CD4-positive, alpha-beta T cell treated with Interleukin-10 for 1 hour (primary cell): ENCODE measurements around the gene SMOC2.

Experiments used
- DNase-seq: peaks from one replicate; pipeline ENCODE4 v3.0.0-alpha.2; 2020

Gene SMOC2

DNA sequence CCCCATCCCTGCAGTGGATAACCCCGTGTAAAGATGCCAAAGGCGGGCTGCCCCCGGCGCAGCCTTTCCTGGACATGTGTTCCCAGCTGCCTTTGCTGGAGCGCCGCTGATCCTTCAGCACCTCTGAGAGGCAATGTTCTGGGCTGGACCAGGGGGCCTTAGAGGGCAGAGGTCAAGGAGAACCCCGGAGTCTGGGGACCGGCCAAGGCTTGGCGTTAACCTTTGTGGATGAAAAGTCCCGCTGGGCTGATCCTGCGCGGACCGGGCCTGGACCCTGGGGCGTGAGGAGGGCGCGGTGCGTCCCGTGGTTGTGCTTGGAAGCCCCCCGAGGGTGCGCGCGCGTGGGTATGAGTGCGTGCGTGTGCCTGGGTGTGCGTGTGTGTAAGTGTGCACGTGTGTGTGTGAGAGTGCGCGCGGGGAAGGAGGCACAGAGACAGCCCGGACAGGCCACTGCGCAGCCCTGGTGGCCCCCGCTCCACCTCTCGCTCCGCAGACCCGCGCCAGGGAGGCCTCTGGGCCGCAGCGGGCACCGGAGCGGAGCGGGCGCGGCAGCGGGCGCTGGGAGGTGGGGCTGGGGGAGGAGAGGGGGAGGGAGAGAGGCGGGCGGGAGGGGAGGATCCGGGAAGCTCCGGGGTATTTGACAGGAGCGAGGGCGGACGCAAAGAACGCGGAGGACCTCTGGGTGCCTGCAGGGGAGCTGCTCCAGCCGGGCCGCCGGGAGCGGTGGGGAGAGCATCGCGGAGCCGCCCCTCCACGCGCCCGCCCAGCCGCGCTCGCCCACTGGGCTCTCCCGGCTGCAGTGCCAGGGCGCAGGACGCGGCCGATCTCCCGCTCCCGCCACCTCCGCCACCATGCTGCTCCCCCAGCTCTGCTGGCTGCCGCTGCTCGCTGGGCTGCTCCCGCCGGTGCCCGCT is at the start of gene SMOC2:
TSS of gene SMOC2 (plus strand) at position 665 of the 914 bp plus-strand sequence. CDS start at position 852, 187 bp downstream.
- DNase-seq, result no peak

GRCh38 chr6:168393126-168393870 is 47.7 kb upstream of the SMOC2 start:
- DNase-seq, result no peak

- DNase-seq, result no peak
These were observed 46.4 kb upstream of the SMOC2 start for GRCh38 chr6:168394606-168395005.

DNA sequence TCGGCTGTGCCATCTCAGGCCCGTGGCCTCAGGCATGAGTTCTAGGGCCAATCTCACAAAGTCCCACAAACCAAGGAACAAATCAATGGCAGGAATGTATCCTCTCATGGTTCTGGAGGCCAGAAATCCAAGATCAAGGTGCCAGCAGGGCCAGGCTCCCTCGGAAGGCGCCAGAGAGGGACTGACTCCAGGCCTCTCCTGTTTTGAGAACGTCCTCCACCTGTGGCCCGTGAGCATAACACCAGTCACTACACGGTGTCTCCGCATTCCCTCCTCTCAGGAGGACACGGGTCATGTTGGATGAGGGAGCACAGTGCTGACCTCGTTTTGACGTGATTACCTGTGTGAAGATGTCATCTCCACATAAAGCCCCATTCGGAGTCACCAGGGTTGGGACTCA is 45.0 kb upstream of the SMOC2 start:
- no peak for DNase-seq

DNA sequence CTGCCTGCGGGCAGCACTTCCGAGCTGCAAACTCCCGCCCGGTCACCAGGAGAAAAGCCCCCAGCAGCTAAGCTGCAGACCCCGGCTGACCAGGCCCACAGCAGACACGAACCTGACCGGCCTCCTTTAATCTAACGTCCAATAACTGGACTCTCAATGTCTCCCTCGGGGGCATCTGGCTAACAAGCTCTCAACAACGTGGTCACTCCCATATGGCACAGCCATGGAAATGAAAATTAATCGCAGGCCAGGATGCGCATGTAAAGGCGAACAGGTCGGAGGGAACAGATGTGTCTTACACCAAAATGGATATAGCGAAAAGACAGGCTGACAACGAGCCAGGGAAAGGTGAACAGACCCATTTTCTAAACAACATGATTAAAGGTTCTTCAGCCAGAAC is 44.4 kb upstream of the SMOC2 start:
- no peak for DNase-seq

DNA sequence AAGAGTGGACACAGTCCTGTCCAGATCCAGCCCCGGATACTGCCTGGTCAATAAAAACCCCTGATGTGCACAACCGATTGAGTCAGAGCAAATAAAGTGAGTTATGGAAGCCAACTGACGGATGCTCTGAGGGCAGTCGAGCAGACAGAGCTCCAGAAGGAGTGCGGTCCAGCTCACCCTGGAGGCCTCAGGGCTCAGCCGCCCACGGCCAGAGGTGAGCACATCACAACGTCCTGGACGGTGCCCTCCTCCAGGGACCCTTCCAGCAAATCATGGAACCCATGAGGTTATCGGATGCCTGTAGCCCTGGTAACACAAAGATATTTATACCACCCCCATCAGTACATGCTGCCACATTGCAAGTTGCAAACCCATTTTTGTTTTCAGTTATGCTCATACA is 44.0 kb upstream of the SMOC2 start:
- no peak for DNase-seq

GRCh38 chr6:168400037-168400436 is 40.9 kb upstream of the SMOC2 start:
- no peak for DNase-seq

DNA sequence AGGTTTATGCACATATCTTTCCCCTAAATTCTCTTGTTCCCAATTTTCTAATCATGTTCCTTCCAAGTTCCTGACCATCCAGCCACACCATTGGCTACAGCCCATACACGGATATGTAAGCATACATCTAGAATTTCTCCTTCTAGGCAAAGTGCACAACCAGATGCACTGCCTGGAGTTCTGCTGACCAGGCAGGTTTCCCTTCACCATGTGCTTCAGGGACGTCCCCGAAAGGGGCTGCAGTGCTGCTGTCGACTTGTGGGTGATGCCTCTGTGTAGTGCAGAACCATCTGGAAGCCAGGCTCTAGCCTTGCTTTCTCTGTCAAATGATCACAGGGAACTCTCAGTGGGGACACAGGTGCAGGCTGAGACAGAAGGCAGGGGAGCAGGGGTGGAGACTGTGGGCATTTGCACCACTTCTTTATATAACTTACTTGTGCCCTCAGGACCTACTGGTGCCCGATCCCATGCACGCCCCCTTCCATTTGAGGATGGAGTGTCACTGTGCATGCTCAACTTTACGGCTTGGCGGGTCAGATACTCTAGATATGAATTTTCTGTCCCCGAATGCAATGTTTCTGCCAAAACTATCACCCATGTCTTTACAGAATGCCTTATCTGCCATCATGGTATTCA is 37.5 kb upstream of the SMOC2 start:
- no peak for DNase-seq

DNA sequence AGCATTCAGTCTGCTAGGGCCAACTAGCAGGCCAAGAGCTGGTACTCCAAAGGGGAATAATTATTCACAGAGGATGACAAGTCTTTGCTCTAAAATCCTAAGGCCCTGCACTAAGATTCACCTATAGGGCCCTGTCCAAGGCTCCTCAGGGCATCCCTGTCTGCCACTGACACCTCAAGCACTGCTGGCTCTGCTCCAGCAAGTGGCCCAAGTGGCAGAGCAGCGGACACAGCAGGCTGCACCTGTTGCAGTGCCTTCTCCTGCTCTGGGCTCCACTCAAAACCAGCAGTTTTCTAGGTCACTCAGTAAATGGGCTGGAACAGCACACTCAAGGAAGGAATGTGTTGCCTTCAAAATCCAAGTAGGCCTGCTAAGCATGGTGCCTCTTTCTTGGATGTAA is 36.4 kb upstream of the SMOC2 start:
- no peak for DNase-seq

GRCh38 chr6:168407842-168408241 is 33.1 kb upstream of the SMOC2 start:
- DNase-seq, result no peak

- DNase-seq, result no peak
These were observed 32.4 kb upstream of the SMOC2 start for GRCh38 chr6:168408504-168409136.

- DNase-seq, result no peak
These were observed 30.9 kb upstream of the SMOC2 start for GRCh38 chr6:168410035-168410434.

DNA sequence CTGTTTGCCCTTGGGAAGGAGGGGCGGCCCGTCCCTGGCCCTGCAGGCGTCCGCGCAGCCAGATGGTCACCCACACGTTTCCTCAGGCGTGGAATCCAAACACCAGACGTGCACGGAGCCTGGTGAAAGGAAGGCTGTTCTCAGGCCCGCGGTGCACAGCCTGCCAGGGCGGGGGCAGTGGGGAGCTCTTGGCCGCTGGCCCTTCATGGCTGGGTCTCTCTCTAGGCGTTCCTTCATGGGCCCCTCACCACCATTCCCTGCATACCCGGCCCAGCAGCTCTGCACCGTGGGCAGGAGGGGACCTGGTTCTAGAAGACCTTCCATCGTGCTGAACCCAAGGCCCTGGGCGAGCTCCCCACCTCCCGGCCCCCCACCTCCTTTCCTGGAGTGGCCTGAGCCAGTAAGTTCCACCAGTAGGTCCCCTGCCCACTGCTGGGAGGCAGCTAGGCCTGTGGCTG is 30.4 kb upstream of the SMOC2 start:
- no peak for DNase-seq

DNA sequence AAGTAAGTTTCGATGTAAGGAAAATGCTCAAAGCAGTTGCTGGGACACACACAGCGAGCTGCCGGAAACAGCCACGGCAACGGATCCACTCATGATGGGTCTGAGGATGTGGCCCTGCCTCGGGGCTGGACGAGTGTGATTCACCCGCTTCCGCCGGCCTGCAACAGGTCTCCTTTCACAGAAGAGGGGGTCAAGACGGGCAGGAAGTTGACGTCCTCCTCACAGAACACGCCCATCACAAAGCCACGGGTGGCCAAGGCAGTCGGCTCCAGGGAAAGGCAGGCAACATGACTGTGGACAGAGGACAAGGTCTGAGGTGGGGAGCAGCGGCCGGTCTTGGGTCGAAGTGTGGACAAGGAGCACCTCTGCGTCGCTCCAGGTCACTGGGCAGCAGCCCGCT is 29.9 kb upstream of the SMOC2 start:
- no peak for DNase-seq

DNA sequence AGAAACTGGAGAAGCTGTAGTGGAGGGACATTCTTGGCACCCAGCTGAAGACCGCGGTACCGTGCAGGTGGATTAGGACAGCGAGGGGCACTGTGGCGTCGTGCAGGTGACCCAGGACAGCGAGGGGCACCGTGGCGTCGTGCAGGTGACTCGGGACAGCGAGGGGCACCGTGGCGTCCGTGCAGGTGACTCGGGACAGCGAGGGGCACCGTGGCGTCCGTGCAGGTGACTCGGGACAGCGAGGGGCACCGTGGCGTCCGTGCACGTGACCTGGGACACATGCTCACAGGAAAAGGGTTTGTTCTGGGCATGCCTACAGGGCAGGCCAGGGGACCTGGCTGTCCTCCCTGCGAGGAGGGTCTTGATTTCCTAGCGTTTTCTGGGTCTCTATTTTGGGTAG is 29.2 kb upstream of the SMOC2 start:
- DNase-seq, result no peak

- no peak for DNase-seq
These were observed 28.5 kb upstream of the SMOC2 start for GRCh38 chr6:168412456-168412855.

DNA sequence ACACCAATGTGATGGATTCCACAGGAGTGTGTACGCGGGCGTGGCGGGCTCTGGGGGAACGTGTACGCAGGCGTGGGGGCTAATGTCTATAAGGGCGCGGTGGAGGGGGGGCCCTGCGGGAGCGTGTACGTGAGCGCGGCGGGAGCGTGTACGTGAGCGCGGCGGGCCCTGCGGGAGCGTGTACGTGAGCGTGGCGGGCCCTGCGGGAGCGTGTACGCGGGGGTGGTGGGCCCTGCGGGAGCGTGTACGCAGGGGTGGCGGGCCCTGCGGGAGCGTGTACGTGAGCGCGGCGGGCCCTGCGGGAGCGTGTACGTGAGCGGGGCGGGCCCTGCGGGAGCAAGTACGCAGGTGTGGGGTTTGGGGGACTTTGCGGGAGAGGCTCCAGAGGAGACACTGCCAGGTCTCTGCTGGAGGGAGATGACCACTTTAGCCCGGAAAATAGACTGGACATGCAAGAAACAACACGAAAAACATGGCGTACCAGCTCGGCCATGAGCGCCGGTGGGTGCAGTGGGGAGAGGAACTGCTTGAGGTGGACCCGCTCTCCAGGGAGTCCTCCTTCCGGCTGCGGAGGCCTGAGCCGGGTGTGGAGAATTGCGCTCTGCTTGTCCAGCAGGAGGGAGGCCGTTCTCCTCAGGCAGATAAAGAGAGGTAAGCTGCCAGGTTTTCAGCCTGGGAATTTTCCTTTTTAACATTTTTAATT is 27.8 kb upstream of the SMOC2 start:
- DNase-seq, result no peak

- DNase-seq, result no peak
These were observed 27.1 kb upstream of the SMOC2 start for GRCh38 chr6:168413856-168414255.

DNA sequence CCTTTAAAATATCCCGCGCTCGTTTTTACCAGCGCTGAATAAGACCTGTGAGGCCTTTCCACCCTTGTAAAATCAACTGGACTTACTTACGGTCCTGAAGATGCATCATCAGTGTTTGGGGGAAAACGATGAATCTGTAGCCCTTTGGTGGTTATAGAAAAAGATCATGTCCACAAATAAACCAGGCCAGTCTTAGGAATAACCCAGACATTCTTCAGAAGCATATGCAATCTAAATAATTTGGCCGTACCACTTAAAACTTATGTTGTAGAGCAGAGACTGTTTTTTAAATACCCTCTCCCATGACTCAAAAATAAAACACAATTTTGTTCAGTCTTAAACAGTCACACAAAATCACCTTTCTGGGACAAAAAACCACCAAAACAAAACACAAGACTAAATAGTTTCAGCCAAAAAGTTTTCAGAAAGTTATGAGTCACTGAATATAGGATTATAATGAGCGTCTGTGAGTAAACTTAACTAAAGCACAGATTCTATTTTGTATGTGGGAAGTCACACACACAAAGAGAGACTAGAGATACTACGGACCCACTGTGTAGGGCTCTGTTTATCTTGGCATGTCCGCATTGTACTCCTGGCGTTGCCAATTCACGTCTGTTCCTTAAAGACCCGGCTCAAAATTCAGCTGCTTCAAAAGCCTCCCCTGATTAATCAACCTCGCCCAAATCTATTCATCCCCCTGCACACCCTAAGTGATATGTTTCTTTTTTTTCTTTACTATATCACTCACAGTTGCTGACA is 26.5 kb upstream of the SMOC2 start:
- no peak for DNase-seq

- no peak for DNase-seq
These were observed 25.6 kb upstream of the SMOC2 start for GRCh38 chr6:168415098-168415992.
